Liver (tissue), 9 donors: ENCODE data around the gene TTYH2. TPM values are rescaled to one million over a fixed set of nuclear protein-coding genes. Genes with fewer than 3 reads are reported as not detected.

ENCODE experiments used
- DNase-seq: peaks from one replicate; pipeline ENCODE4 v3.0.0-alpha.2; 2017; ENCODE audit warnings: low spot score
- H3K27ac ChIP-seq, 2 donors: one replicate each; pipeline ENCODE4 v1.7.0; 2013; ENCODE audit warnings: inconsistent platforms in 2 of 2, low read length in 2 of 2, control low read depth in 1 of 2, low read depth in 1 of 2, mild to moderate bottlenecking in 1 of 2
- H3K27me3 ChIP-seq, 4 donors: one replicate each; pipeline versions ENCODE4 v1.6.1 to v1.7.0; 2013; ENCODE audit warnings: low read length in 3 of 4, inconsistent platforms in 1 of 4, mild to moderate bottlenecking in 1 of 4, moderate library complexity in 1 of 4; ENCODE audit not compliant: control insufficient read depth in 4 of 4, insufficient read depth in 4 of 4
- H3K36me3 ChIP-seq, 4 donors: one replicate each; pipeline versions ENCODE4 v1.6.1 to v1.7.0; 2013; ENCODE audit warnings: low read length in 3 of 4, mild to moderate bottlenecking in 3 of 4, low read depth in 1 of 4, moderate library complexity in 1 of 4; ENCODE audit not compliant: control insufficient read depth in 4 of 4, insufficient read depth in 3 of 4
- H3K4me1 ChIP-seq, 4 donors: one replicate each; pipeline versions ENCODE4 v1.6.1 to v1.7.0; 2013; ENCODE audit warnings: low read length in 3 of 4, mild to moderate bottlenecking in 3 of 4, moderate library complexity in 1 of 4; ENCODE audit not compliant: control insufficient read depth in 4 of 4, insufficient read depth in 4 of 4
- H3K4me3 ChIP-seq, 3 donors: one replicate each; pipeline versions ENCODE4 v1.6.1 to v1.7.0; 2013; ENCODE audit warnings: low read length in 3 of 3, control low read depth in 1 of 3, low read depth in 1 of 3, mild to moderate bottlenecking in 1 of 3
- H3K9ac ChIP-seq, 2 donors: one replicate each; pipeline ENCODE4 v1.7.0; 2013; ENCODE audit warnings: low read length in 2 of 2, mild to moderate bottlenecking in 2 of 2, moderate library complexity in 2 of 2, control low read depth in 1 of 2, low read depth in 1 of 2
- H3K9me3 ChIP-seq, 4 donors: one replicate each; pipeline versions ENCODE4 v1.6.1 to v1.7.0; 2013; ENCODE audit warnings: low read length in 3 of 4; ENCODE audit not compliant: control insufficient read depth in 4 of 4
- CTCF ChIP-seq: fragments of 150-350 bp; IDR thresholded peaks from 2 replicates; pipeline ENCODE4 v1.5.1; 2017; ENCODE audit warnings: improper control_type of control experiment, low read depth, low read length; ENCODE audit not compliant: missing input control
- EGR1 ChIP-seq, 2 donors: IDR thresholded peaks; 2 replicates each; pipeline ENCODE4 v1.6.1; 2016 to 2018; ENCODE audit warnings: antibody characterized with exemption in 2 of 2, low read depth in 2 of 2
- FOXA1 ChIP-seq: IDR thresholded peaks from 2 replicates; pipeline ENCODE4 v1.6.1; 2016; ENCODE audit warnings: antibody characterized with exemption
- FOXA2 ChIP-seq: IDR thresholded peaks from 2 replicates; pipeline ENCODE4 v1.6.1; 2016; ENCODE audit warnings: antibody characterized with exemption
- GABPA ChIP-seq, 2 donors: IDR thresholded peaks in 1 of 2; conservative IDR thresholded peaks in 1 of 2; 2 replicates each; pipeline ENCODE4 v1.6.1; 2016; ENCODE audit warnings: antibody characterized with exemption in 2 of 2, mild to moderate bottlenecking in 1 of 2, moderate library complexity in 1 of 2
- HNF4A ChIP-seq, 2 donors: conservative IDR thresholded peaks; 2 replicates each; pipeline ENCODE4 v1.6.1; 2016; ENCODE audit warnings: antibody characterized with exemption in 2 of 2, mild to moderate bottlenecking in 2 of 2
- HNF4G ChIP-seq: IDR thresholded peaks from 2 replicates; pipeline ENCODE4 v1.6.1; 2016; ENCODE audit warnings: antibody characterized with exemption
- JUND ChIP-seq, 2 donors: IDR thresholded peaks; 2 replicates each; pipeline ENCODE4 v1.6.1; 2016; ENCODE audit warnings: antibody characterized with exemption in 2 of 2
- NR2F2 ChIP-seq: IDR thresholded peaks from 2 replicates; pipeline ENCODE4 v1.6.1; 2016; ENCODE audit warnings: antibody characterized with exemption
- RAD21 ChIP-seq, 2 donors: IDR thresholded peaks; 2 replicates each; pipeline ENCODE4 v1.6.1; 2016; ENCODE audit warnings: antibody characterized with exemption in 2 of 2, mild to moderate bottlenecking in 2 of 2
- RXRA ChIP-seq, 2 donors: IDR thresholded peaks; 2 replicates each; pipeline ENCODE4 v1.6.1; 2017 to 2018; ENCODE audit warnings: antibody characterized with exemption in 2 of 2, mild to moderate bottlenecking in 1 of 2
- SP1 ChIP-seq: IDR thresholded peaks from 2 replicates; pipeline ENCODE4 v1.6.1; 2018; ENCODE audit warnings: antibody characterized with exemption, mild to moderate bottlenecking
- YY1 ChIP-seq: IDR thresholded peaks from 2 replicates; pipeline ENCODE4 v1.6.1; 2016; ENCODE audit warnings: antibody characterized with exemption, mild to moderate bottlenecking
- ZBTB33 ChIP-seq: IDR thresholded peaks from 2 replicates; pipeline ENCODE4 v1.6.1; 2016; ENCODE audit warnings: antibody characterized with exemption
- whole genome bisulfite sequencing: extraction: QIAGEN DNeasy Blood & Tissue Kit; methylation state at CpG from one replicate; pipeline ENCODE4 v1.1.7; 2013; 5-methylcytosine and 5-hydroxymethylcytosine counted together
- polyA plus RNA-seq, 2 donors: library from polyadenylated mRNA; stranded (reverse) in 1 of 2; unstranded in 1 of 2; fragments of 200-250 nt in 1 of 2; fragments of >200 nt in 1 of 2; fragmentation: Nextera tagmentation in 1 of 2; extraction: Ambion mirVana in 1 of 2; gene quantifications; one replicate each; pipeline versions ENCODE4 v1.2.1 to v1.2.3, GENCODE V29; 2013 to 2015
- total RNA-seq, 2 donors: library from RNA; depleted of rRNA; stranded (reverse); fragments of >200 nt; gene quantifications; one replicate each; pipeline ENCODE4 v1.2.3, GENCODE V29; 2014
- TF ChIP-seq, protein P1 (sequence below): IDR thresholded peaks from 2 replicates; pipeline ENCODE4 v1.6.1; 2016; ENCODE audit warnings: antibody characterized with exemption
- TF ChIP-seq, protein P2 (sequence below): IDR thresholded peaks from 2 replicates; pipeline ENCODE4 v1.6.1; 2016; ENCODE audit warnings: antibody characterized with exemption, mild to moderate bottlenecking
- donor health status: healthy.
- donor health status: healthy.
- donor health status: healthy.
- donor health status: healthy.
- donor health status: healthy.

The TTYH2 gene
- total and polyA plus RNA-seq, 4 donors: 0.40 to 2.4 (median 0.99) TPM

DNA sequence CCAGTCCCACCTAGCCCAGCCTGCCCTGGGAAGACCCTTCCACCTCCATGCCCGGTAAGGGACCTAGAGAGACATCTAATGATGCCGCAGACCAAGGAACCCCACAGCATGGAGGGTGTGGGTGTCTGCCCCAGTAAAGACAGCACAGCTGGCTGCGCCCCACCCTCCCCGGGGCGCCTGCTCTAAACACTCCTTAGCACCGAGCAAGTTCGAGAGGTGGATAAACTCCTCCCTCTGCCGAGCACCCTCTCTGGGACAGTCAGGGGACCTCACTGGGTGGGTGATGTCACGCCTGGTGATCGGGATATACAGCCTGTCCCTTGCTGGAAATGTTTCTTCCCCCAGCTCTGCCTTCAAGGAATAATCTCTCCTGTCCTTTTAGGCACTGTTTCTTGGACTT is 43.9 kb downstream of the TTYH2 start:
- Histone ChIP-seq H3K4me1 (no peaks in the 10 kb centered on the region), H3K27ac (no peak overlapping the region), H3K4me3 (no peak overlapping the region), H3K9ac (no peak overlapping the region), H3K36me3 (no peaks in the 10 kb centered on the region), H3K9me3 (no peaks in the 10 kb centered on the region), H3K27me3 (peaks cover 0 to 3% (median 0%) of the 10 kb centered on the region in 4 donors)
- no peak for DNase-seq
- TF ChIP-seq NR2F2 (no peak), RAD21 (IDR thresholded peaks at IDR 0.05) (no peak), CTCF (no peak), HNF4A (conservative IDR thresholded peaks at IDR 0.05) (no peak), ZBTB33 (no peak), RXRA (IDR thresholded peaks at IDR 0.05) (no peak), FOXA2 (no peak), HNF4G (no peak), YY1 (no peak), SP1 (no peak), JUND (IDR thresholded peaks at IDR 0.05) (no peak), EGR1 (IDR thresholded peaks at IDR 0.05; ENCODE audit: low read depth in 2 of 2) (no peak), GABPA (IDR thresholded peaks at IDR 0.05 in 1 of 2, conservative IDR thresholded peaks at IDR 0.05 in 1 of 2) (no peak), FOXA1 (no peak)
- TF ChIP-seq, protein P1, sequence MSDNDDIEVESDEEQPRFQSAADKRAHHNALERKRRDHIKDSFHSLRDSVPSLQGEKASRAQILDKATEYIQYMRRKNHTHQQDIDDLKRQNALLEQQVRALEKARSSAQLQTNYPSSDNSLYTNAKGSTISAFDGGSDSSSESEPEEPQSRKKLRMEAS: no peak
- TF ChIP-seq, protein P2, sequence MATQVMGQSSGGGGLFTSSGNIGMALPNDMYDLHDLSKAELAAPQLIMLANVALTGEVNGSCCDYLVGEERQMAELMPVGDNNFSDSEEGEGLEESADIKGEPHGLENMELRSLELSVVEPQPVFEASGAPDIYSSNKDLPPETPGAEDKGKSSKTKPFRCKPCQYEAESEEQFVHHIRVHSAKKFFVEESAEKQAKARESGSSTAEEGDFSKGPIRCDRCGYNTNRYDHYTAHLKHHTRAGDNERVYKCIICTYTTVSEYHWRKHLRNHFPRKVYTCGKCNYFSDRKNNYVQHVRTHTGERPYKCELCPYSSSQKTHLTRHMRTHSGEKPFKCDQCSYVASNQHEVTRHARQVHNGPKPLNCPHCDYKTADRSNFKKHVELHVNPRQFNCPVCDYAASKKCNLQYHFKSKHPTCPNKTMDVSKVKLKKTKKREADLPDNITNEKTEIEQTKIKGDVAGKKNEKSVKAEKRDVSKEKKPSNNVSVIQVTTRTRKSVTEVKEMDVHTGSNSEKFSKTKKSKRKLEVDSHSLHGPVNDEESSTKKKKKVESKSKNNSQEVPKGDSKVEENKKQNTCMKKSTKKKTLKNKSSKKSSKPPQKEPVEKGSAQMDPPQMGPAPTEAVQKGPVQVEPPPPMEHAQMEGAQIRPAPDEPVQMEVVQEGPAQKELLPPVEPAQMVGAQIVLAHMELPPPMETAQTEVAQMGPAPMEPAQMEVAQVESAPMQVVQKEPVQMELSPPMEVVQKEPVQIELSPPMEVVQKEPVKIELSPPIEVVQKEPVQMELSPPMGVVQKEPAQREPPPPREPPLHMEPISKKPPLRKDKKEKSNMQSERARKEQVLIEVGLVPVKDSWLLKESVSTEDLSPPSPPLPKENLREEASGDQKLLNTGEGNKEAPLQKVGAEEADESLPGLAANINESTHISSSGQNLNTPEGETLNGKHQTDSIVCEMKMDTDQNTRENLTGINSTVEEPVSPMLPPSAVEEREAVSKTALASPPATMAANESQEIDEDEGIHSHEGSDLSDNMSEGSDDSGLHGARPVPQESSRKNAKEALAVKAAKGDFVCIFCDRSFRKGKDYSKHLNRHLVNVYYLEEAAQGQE: no peak
- WGBS: 76% methylated on average over 10 of the region's 10 CpGs
